NB4 (cell line): ENCODE data around the gene FCMR.

Experiments used
- DNase-seq: peaks from one replicate; pipeline ENCODE4 v3.0.0; 2010; ENCODE audit warnings: low read depth
- H3K4me3 ChIP-seq: one replicate; pipeline ENCODE4 v1.5.1; 2011; ENCODE audit warnings: mild to moderate bottlenecking, low read depth, low read length, moderate library complexity
- MYC ChIP-seq: IDR thresholded peaks from 2 replicates; pipeline ENCODE4 v1.6.1; 2011; ENCODE audit warnings: low read depth, low read length
- POLR2A ChIP-seq: IDR thresholded peaks from 2 replicates; pipeline ENCODE4 v1.6.1; 2011; ENCODE audit warnings: mild to moderate bottlenecking; ENCODE audit not compliant: insufficient read length; ENCODE audit errors: extremely low read depth
- TF ChIP-seq, protein P1 (sequence below): IDR thresholded peaks from 2 replicates; pipeline ENCODE4 v1.6.1; 2011; ENCODE audit warnings: low read depth, low read length
- TF ChIP-seq, protein P2 (sequence below): IDR thresholded peaks from one replicate; pipeline ENCODE4 v1.5.1; 2012; ENCODE audit warnings: low read depth, low read length

FCMR gene

DNA sequence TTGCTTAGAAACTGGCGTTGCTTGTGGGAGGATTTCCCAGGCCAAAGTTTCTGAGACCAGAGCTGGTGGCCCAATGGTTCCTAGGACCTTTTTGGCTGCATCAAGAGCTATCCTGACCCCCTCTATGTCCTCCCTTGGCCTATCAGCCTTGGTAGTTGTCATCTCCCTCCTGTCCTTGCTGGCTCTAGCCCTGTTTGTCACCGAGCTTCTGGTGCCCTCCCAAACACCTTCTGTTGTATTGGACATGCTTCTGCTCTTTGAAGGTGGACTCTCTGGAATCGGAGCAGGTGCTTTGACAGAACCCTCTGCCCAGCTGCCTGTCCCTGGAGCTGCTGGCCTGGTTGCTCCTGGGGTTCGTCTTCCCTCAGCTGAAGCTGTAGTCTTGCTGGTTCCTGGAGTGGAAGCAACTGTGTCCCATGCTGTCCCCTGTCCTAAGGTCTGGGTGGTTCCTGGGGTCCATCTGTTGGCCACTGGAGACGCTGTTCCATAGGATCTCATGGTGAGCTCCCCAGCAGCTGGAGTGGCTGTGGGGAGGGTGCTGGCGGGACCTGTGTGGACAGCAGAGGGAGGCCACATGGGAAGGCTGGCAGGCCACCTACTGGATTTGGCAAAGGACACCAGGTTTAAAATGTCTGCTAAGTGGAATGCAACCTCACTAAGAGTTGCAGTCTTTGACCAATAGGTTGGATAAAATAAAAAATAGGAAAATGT lies 39.1 kb upstream of the FCMR start:
- no peak for DNase-seq
- TF ChIP-seq, protein P1, sequence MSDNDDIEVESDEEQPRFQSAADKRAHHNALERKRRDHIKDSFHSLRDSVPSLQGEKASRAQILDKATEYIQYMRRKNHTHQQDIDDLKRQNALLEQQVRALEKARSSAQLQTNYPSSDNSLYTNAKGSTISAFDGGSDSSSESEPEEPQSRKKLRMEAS: no peak
- no peak for TF ChIP-seq POLR2A
- TF ChIP-seq, protein P2, sequence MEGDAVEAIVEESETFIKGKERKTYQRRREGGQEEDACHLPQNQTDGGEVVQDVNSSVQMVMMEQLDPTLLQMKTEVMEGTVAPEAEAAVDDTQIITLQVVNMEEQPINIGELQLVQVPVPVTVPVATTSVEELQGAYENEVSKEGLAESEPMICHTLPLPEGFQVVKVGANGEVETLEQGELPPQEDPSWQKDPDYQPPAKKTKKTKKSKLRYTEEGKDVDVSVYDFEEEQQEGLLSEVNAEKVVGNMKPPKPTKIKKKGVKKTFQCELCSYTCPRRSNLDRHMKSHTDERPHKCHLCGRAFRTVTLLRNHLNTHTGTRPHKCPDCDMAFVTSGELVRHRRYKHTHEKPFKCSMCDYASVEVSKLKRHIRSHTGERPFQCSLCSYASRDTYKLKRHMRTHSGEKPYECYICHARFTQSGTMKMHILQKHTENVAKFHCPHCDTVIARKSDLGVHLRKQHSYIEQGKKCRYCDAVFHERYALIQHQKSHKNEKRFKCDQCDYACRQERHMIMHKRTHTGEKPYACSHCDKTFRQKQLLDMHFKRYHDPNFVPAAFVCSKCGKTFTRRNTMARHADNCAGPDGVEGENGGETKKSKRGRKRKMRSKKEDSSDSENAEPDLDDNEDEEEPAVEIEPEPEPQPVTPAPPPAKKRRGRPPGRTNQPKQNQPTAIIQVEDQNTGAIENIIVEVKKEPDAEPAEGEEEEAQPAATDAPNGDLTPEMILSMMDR: no peak
- TF ChIP-seq MYC: no peak

DNA sequence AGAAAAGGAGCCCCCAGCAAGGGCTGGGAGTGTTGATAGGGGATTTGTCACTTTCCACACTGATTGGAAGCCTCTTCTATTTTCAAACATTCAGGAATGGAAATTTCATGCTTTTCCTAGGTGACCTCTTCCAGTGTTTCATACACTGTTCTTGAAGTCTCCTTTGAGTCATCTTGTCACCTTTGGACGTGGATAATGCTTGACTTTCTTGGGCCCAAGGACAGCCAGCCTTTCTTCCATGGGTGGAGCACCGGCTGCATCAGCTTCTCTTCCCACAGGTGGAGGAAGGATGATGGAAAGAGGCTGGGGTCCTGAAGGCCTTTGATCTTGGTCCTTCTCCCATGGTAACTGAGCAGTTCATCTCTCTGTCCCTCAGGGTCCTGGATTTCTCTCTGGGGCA lies 36.4 kb upstream of the FCMR start:
- TF ChIP-seq POLR2A: no peak
- no peak for TF ChIP-seq MYC
- TF ChIP-seq, protein P2: no peak
- TF ChIP-seq, protein P1: no peak
- no peak overlapping the region for H3K4me3 ChIP-seq
- no peak for DNase-seq

More for the DNA sequence above, 39.1 kb upstream of the FCMR start:
- no peak overlapping the region for H3K4me3 ChIP-seq

DNA sequence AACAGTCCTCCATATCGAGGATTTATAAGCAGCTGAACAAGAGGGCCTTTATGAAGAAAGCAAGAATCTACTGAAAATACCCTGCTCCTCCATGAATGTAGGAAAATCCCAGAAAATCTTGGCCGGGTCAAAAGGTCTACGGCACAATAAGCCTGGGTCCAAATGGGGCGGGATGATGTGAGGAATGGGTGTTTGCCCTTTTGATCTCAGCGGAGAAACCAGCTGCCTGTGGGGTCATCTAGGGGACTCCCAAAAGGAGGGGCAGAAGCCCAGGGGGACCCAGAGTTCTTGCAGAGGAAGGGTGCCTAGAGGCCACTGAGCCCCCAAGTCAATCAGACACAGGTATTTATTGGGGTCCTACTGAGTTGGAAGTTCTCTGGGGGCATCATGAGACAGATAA lies 35.9 kb upstream of the FCMR start:
- no peak overlapping the region for H3K4me3 ChIP-seq
- no peak for TF ChIP-seq MYC
- TF ChIP-seq, protein P2: no peak
- TF ChIP-seq, protein P1: no peak
- TF ChIP-seq POLR2A: no peak

DNA sequence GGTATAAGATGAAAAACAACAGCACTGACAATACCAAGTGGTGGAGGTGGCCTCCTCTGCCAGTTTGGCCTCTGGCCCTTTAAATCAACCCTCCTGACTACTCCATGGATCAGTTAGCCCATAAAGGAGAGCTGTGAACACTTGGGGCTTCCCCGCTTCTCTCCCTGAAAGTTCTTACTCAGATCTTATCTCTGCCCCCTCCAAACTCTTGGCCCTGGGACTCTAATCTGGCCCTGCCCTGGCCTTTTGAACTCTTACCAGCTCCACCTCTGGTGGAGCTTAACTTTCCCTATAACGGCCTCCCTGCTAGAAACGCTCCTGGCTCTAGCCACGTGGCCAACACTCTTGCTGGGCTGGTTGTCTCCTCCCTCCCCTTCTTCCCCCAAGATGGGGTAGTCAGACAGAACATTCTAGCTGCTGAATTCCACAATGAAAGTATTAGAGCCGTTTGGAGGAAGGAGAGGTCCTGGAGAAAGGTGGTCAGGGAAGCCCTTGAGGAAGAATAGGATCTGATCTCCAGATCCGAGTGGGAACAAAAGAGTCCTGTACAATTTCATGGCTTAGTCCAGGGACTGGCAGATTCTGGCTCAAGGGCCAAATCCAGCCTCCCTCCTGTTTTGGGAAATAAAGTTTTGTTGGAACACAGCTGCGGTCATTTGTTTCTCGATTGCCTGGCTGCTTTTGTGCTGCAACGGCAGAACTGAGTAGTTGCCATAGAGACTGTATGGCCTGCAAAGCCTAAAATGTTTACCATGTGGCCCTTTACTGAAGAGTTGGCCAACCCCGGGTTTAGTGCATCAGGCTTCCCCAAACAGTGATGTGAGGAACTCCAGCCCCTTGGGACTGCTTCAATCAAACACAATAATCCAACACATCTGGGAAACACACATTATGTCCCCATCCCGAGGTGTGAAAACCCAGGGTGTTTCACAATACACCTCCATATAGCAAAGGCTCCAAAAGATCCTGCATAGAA lies 34.0 kb upstream of the FCMR start:
- no peak overlapping the region for H3K4me3 ChIP-seq
- DNase-seq: no peak
- TF ChIP-seq MYC: no peak
- TF ChIP-seq, protein P2: no peak
- TF ChIP-seq, protein P1: no peak
- TF ChIP-seq POLR2A: no peak

More for the DNA sequence above, 35.9 kb upstream of the FCMR start:
- no peak for DNase-seq

DNA sequence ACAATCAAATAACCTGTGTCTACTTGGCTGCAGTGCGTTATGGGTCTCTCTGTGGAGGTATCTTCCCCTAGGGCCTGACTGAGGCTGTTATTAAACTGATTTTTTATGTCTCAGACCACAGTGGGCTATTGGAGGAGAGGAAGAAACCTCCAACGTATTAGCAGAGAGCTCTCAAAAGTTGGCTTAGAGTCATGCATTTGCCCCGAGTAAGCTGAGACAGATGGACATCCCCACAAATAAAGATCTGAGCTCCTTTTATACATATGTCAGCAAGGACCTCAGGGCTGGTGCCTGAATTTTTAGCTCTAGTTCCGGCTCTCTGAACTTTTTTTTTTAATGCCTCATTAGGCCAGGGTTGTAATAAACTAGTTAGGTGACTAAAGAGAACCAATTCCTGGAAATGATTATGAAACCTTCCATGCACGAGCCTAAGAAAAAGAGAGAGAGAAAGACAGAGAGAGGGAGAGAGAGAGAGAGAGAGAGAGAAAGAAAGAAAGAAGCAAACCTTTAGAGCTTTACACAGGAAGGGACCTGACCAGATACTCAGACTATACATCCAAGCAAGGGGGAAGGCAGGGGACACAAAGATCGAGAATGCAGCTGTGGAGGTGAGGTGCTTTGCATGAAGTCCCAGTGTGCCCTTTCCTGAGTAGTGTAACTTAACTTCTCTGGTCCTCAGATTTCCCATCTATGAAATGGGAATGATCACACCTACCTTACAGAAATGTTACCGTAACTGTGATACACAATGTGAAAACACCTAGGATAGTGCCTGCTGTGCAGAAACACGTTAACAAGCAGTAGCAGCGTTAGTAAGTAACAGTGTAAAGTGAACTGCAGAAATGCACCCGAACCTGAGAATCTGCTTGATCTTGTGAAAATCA lies 33.0 kb upstream of the FCMR start:
- TF ChIP-seq, protein P1: no peak
- TF ChIP-seq MYC: no peak
- TF ChIP-seq, protein P2: no peak
- no peak for DNase-seq
- H3K4me3 ChIP-seq: no peak overlapping the region
